Activated CD8-positive, alpha-beta T cell treated with anti-CD3 and anti-CD28 coated beads, Interleukin-2, amount 10 ng/mL, durations not matched to agents 7 days and 5 days (primary cell): ENCODE results near the gene POFUT1. TPM values are rescaled to one million over a fixed set of nuclear protein-coding genes. Genes with fewer than 3 reads are reported as not detected.
"Not testable (repeated sequence)": the region's sequence is repeated elsewhere in the genome, so short reads cannot be mapped to it uniquely, and the experiment has no call there.

Experiments used
- ATAC-seq: fragments of 150-1000 bp; cut with Tn5 transposase; one replicate; pipeline ENCODE4 v1.10.0; 2021; ENCODE audit warnings: moderate library complexity
- CTCF ChIA-PET: fragments of 350-600 bp; sonication (Branson Sonifier 250); formaldehyde crosslinking; loops from one replicate; lab custom pipeline; 2021; ENCODE audit warnings: antibody characterized with exemption; lab: Charles Lee
- POLR2A ChIA-PET: fragments of 350-600 bp; sonication (Branson Sonifier 250); formaldehyde crosslinking; loops from one replicate; lab custom pipeline; 2021; ENCODE audit warnings: antibody characterized with exemption; lab: Charles Lee
- DNase-seq: peaks from one replicate; pipeline ENCODE4 v3.0.0-alpha.2; 2020
- H3K27ac Mint-ChIP-seq: one replicate; pipeline ENCODE4 v1.8.0; 2021; ENCODE audit warnings: mild to moderate bottlenecking, mixed read lengths
- H3K27me3 Mint-ChIP-seq: one replicate; pipeline ENCODE4 v1.8.0; 2021; ENCODE audit warnings: low read depth, mixed read lengths
- H3K36me3 Mint-ChIP-seq: one replicate; pipeline ENCODE4 v1.8.0; 2021; ENCODE audit warnings: low read depth, mixed read lengths
- H3K4me1 Mint-ChIP-seq: one replicate; pipeline ENCODE4 v1.8.0; 2021; ENCODE audit warnings: low read depth, mixed read lengths
- H3K4me3 Mint-ChIP-seq: one replicate; pipeline ENCODE4 v1.8.0; 2021; ENCODE audit warnings: mild to moderate bottlenecking, mixed read lengths
- H3K9me3 Mint-ChIP-seq: one replicate; pipeline ENCODE4 v1.8.0; 2022; ENCODE audit warnings: mixed read lengths; ENCODE audit not compliant: insufficient read depth
- total RNA-seq, 2 experiments: library from RNA; stranded (reverse); gene quantifications; one replicate each; pipeline ENCODE4 v1.2.3, GENCODE V29; 2021

Gene POFUT1
- total RNA-seq, 2 experiments from 2014 or later, result 23.5 to 24.8 TPM

DNA sequence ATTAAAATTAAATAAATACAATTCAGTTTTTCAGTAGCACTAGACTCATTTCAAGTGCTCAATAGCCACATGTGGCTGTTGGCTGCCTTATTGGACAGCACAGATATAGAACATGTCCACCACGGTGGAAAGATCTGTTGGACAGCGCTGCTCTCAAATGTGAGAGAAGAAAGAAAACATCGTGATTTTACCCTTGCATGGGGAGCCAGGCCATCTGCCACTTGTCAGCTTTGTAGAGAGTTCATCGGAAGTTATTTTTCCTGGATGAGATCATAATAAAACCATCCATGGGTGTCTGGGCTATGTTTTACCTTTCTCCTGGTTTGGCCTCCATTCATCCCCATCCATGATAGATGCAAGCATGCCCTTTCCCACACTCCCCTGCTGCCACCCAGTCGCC is 63.9 kb downstream of the POFUT1 start:
- H3K27me3 Mint-ChIP-seq, result no peaks in the 10 kb centered on the region
- H3K4me1 Mint-ChIP-seq, result peaks cover 8% of the 10 kb centered on the region
- no peak overlapping the region for H3K4me3 Mint-ChIP-seq
- H3K9me3 Mint-ChIP-seq, result no peaks in the 10 kb centered on the region
- ATAC-seq (no peak), DNase-seq (no peak)
- ChIA-PET CTCF (interaction anchor here (0.9 kb wide), 1 partner anchor 15 kb away, joined by 3 read pairs; no protein-coding TSS in a partner anchor), POLR2A (no interaction called here)
- peaks cover 4% of the 10 kb centered on the region for H3K36me3 Mint-ChIP-seq
- no peak overlapping the region for H3K27ac Mint-ChIP-seq

DNA sequence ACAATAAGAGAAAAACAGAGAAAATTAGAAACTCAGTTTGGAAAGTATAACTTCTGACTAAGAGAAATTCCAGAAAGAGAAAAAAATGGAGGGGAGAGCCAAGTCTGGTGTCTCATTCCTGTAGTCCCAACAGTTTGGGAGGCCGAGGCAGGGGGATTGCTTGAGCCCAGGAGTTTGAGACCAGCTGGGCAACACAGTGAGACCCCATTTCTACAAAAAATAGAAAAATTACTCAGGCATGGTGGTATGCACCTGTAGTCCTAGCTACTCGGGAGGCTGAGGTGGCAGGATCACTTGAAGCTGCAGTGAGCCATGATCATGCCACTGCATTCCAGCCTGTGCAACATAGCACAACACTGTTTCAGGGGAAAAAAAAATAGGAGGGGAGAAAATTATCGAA is 66.7 kb downstream of the POFUT1 start:
- Mint-ChIP-seq H3K27ac (no peak overlapping the region), H3K9me3 (no peaks in the 10 kb centered on the region), H3K36me3 (peaks cover 4% of the 10 kb centered on the region), H3K4me1 (peaks cover 24% of the 10 kb centered on the region), H3K27me3 (no peaks in the 10 kb centered on the region), H3K4me3 (no peak overlapping the region)
- POLR2A ChIA-PET, result interaction anchor here (1.2 kb wide), 1 partner anchor 43 kb away, joined by 4 read pairs; no protein-coding TSS in a partner anchor
- no peak for ATAC-seq
- CTCF ChIA-PET, result no interaction called here
- no peak for DNase-seq

DNA sequence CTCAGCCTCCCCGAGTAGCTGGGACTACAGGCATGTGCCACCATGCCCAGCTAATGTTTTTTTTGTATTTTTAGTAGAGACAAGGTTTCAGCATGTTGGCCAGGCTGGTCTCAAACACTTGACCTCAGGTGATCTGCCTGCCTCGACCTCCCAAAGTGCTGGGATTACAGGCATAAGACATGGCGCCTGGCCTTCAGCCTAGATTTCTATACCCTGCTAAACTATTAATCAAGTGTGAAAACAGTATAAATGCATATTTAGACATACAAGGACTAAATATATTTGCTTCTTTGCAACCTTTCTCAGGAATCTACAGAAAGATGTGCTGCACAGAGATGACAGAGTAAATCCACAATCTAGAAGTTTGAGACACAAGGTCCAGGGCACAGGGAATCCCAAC is 67.5 kb downstream of the POFUT1 start:
- H3K27ac Mint-ChIP-seq, H3K9me3 Mint-ChIP-seq, H3K4me3 Mint-ChIP-seq: not testable (repeated sequence)

DNA sequence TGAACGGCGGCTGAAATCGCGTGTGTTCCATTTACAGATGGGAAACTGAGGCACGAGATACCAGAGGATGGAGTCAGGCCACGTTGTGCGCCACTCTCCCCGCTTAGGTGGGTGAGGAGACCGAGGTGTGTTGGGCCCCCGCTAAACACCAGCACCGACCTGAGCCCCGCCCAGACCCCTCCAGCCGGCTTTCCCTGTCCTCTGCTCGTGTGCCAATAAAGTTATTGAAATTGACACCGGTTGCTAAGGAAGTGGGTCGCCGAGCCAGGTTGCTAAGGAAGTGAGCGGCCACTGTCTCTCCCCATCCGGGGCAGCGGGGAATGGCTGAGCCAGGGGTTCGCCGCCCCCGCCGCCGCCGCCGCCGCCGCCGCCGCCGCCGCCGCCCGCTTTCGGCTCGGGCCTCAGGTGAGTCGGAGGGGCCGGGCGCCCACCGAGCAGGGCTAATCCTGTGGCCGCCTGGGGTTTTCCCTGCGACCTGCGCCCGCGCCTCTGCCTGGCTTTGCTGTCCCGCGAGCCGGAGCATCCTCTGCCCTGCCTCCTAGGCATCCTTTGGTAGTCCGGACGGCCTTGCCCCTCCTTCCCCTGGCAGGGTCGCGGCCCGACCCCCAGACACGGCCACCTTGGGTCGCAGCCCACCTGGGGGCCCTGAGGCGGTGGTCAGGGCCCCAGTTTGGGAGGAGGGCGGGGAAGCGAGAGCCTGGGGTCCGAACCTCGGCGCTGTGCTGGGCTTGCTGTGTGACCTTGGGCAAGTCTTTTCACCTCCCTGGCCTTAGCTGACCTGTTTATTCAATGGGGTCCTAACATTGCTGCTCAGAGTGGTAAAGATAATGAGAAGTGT is 69.9 kb downstream of the POFUT1 start, which contains the start of gene KIF3B:
Gene KIF3B (plus strand): TSS at position 291 of the 838 bp plus-strand sequence. CDS start 32,127 bp downstream, outside the sequence.
- ChIA-PET CTCF (interaction anchor here (0.6 to 1.4 kb wide), 5 partner anchors 7 to 92 kb away, joined by 3 read pairs; no protein-coding TSS in a partner anchor), POLR2A (interaction anchor here (0.6 to 1.9 kb wide), 10 partner anchors 8 to 230 kb away, joined by 3 to 4 read pairs (median 3); no protein-coding TSS in a partner anchor)
- H3K36me3 Mint-ChIP-seq, result peaks cover 10% of the 10 kb centered on the region
- no peaks in the 10 kb centered on the region for H3K27me3 Mint-ChIP-seq
- no peaks in the 10 kb centered on the region for H3K9me3 Mint-ChIP-seq
- peak within 1 kb of the TSS; percentile 87 for H3K27ac Mint-ChIP-seq
- H3K4me3 Mint-ChIP-seq, result peak within 1 kb of the TSS; percentile 87
- ATAC-seq (peak; percentile 85), DNase-seq (peak; percentile 93)
- peaks cover 33% of the 10 kb centered on the region for H3K4me1 Mint-ChIP-seq

More for the DNA sequence above, 67.5 kb downstream of the POFUT1 start:
- H3K27me3 Mint-ChIP-seq, CTCF ChIA-PET, DNase-seq, ATAC-seq, H3K36me3 Mint-ChIP-seq: not testable (repeated sequence)
- peaks cover 28% of the 10 kb centered on the region for H3K4me1 Mint-ChIP-seq
- POLR2A ChIA-PET, result interaction anchor here (1.2 kb wide), 1 partner anchor 44 kb away, joined by 4 read pairs; no protein-coding TSS in a partner anchor

DNA sequence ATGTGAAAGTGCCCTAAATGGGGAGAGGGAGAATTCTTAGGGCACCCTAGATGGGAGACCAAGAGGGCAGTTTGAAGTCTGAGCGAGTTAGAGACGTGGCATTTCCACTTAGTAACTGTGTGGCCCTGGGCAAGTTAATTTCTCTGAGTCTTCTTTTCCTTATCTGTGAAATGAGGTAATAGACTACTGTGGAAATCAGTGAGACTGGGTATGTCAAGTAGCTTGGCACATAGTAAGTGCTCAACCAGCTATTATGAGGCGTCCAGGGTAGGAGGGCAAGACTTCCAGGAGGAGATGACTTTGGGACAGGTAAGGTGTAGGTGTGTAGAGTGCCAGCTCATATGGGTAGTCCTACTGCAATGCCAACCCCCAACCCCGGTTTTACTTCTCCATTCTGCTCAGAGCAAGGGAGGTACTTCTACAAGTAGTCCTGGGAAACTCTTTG is 70.5 kb downstream of the POFUT1 start:
- peak; percentile 24 for ATAC-seq
- CTCF ChIA-PET, result interaction anchor here (0.9 kb wide), 1 partner anchor 46 kb away, joined by 3 read pairs; no protein-coding TSS in a partner anchor
- H3K27me3 Mint-ChIP-seq, result no peaks in the 10 kb centered on the region
- POLR2A ChIA-PET, result interaction anchor here (0.7 to 1.9 kb wide), 5 partner anchors 20 to 230 kb away, joined by 3 to 5 read pairs (median 3); no protein-coding TSS in a partner anchor
- no peaks in the 10 kb centered on the region for H3K9me3 Mint-ChIP-seq
- H3K36me3 Mint-ChIP-seq, result peaks cover 10% of the 10 kb centered on the region
- H3K4me1 Mint-ChIP-seq, result peaks cover 33% of the 10 kb centered on the region
- H3K4me3 Mint-ChIP-seq, result peak overlapping the region; percentile 87
- H3K27ac Mint-ChIP-seq, result peak overlapping the region; percentile 87
- DNase-seq, result peak; percentile 32

- Mint-ChIP-seq H3K4me1 (peaks cover 54% of the 10 kb centered on the region), H3K36me3 (peaks cover 10% of the 10 kb centered on the region), H3K27me3 (no peaks in the 10 kb centered on the region), H3K9me3 (no peaks in the 10 kb centered on the region), H3K27ac (peak overlapping the region; percentile 5), H3K4me3 (no peak overlapping the region)
- ATAC-seq (no peak), DNase-seq (no peak)
- ChIA-PET POLR2A (no interaction called here), CTCF (no interaction called here)
Observed at GRCh38 chr20:32281711-32282110, 74.0 kb downstream of the POFUT1 start.

DNA sequence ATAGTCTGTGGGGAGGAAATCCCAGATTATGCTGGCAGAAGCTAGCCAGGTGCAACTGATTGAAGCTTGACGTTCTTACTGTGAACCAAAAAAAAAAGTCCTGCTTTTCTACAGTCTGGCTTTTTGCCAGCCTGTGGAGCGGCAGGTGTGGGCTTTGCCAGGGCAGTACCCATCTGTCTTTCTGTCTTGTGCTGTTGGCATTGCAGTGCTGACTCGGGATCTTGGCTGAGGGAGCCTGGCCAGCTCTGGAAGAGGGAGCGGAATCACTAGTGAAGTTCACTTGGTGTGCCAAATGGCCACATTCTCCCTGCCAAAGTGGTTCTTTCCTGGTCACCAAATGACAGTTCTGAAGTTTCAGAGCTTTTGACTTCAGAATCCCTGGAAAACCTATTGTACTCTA is 74.8 kb downstream of the POFUT1 start:
- POLR2A ChIA-PET, result no interaction called here
- Mint-ChIP-seq H3K4me3 (no peak overlapping the region), H3K27ac (no peak overlapping the region), H3K4me1 (peaks cover 50% of the 10 kb centered on the region), H3K36me3 (peaks cover 10% of the 10 kb centered on the region), H3K9me3 (no peaks in the 10 kb centered on the region), H3K27me3 (no peaks in the 10 kb centered on the region)
- ATAC-seq (no peak), DNase-seq (no peak)
- CTCF ChIA-PET, result no interaction called here

GRCh38 chr20:32285082-32285620 is 77.5 kb downstream of the POFUT1 start:
- no peaks in the 10 kb centered on the region for H3K27me3 Mint-ChIP-seq
- DNase-seq (no peak), ATAC-seq (peak; percentile 16)
- peaks cover 35% of the 10 kb centered on the region for H3K4me1 Mint-ChIP-seq
- H3K36me3 Mint-ChIP-seq, result peaks cover 13% of the 10 kb centered on the region
- no peak overlapping the region for H3K4me3 Mint-ChIP-seq
- CTCF ChIA-PET, result interaction anchor here (0.9 to 1.9 kb wide), 8 partner anchors 8 to 95 kb away, joined by 3 to 5 read pairs (median 3); partner anchors contain the start of gene ASXL1
- POLR2A ChIA-PET, result interaction anchor here (0.5 to 1.9 kb wide), 5 partner anchors 8 to 74 kb away, joined by 4 to 7 read pairs (median 4); partner anchors contain the start of genes ASXL1 and KIF3B
- peak overlapping the region; percentile 56 for H3K27ac Mint-ChIP-seq
- no peaks in the 10 kb centered on the region for H3K9me3 Mint-ChIP-seq

GRCh38 chr20:32285621-32286371 is 78.1 kb downstream of the POFUT1 start:
- peak; percentile 52 for DNase-seq
- peaks cover 13% of the 10 kb centered on the region for H3K36me3 Mint-ChIP-seq
- H3K4me3 Mint-ChIP-seq, result peak overlapping the region; percentile 24
- H3K27me3 Mint-ChIP-seq, result no peaks in the 10 kb centered on the region
- CTCF ChIA-PET, result interaction anchor here (0.9 to 1.9 kb wide), 8 partner anchors 9 to 95 kb away, joined by 3 to 5 read pairs (median 3); partner anchors contain the start of gene ASXL1
- POLR2A ChIA-PET, result interaction anchor here (0.5 to 1.9 kb wide), 11 partner anchors 9 to 120 kb away, joined by 3 to 7 read pairs (median 4); partner anchors contain the start of genes ASXL1 and KIF3B
- H3K27ac Mint-ChIP-seq, result peak overlapping the region; percentile 80
- peaks cover 35% of the 10 kb centered on the region for H3K4me1 Mint-ChIP-seq
- no peaks in the 10 kb centered on the region for H3K9me3 Mint-ChIP-seq
- ATAC-seq, result peak; percentile 76

DNA sequence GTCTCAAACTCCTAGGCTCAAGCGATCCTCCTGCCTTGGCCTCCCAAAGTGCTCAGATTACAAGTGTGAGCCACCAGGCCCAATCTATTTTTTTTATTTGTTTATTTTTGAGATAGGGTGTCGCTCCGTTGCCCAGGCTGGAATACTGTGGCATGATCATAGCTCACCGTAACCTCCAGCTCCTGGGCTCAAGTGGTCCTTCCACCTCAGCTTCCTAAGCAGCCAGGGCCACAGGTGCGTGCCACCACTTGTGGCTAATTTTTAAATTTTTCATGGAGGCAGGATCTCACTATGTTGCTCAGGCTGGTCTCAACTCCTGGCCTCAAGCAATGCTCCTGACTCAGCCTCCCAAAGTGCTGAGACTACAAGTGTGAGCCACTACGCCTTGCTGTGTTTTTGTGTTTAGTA is 79.6 kb downstream of the POFUT1 start:
- Mint-ChIP-seq H3K27me3 (no peaks in the 10 kb centered on the region), H3K4me1 (peaks cover 28% of the 10 kb centered on the region), H3K9me3 (no peaks in the 10 kb centered on the region), H3K36me3 (peaks cover 8% of the 10 kb centered on the region), H3K27ac (no peak overlapping the region), H3K4me3 (no peak overlapping the region)
- ATAC-seq (no peak), DNase-seq (no peak)
- POLR2A ChIA-PET, result interaction anchor here (1.2 kb wide), 1 partner anchor 46 kb away, joined by 3 read pairs; no protein-coding TSS in a partner anchor
- CTCF ChIA-PET, result interaction anchor here (0.7 kb wide), 1 partner anchor 77 kb away, joined by 3 read pairs; no protein-coding TSS in a partner anchor
